Activated T-helper 9 cell treated with anti-CD3 and anti-CD28 coated beads, Interleukin-2, amount 50 U/mL, for 16 hours (primary cell): Measurements from ENCODE around the gene CDH1.
"Not testable (repeated sequence)": the region's sequence is repeated elsewhere in the genome, so short reads cannot be mapped to it uniquely, and the experiment has no call there.

Experiments
- DNase-seq: peaks from one replicate; pipeline ENCODE4 v3.0.0-alpha.2; 2020; ENCODE audit warnings: low read depth

The CDH1 gene

GRCh38 chr16:68762996-68763756 is 26.1 kb downstream of the CDH1 start:
- DNase-seq, result no peak

GRCh38 chr16:68764862-68765261 is 27.8 kb downstream of the CDH1 start:
- DNase-seq, result no peak

DNA sequence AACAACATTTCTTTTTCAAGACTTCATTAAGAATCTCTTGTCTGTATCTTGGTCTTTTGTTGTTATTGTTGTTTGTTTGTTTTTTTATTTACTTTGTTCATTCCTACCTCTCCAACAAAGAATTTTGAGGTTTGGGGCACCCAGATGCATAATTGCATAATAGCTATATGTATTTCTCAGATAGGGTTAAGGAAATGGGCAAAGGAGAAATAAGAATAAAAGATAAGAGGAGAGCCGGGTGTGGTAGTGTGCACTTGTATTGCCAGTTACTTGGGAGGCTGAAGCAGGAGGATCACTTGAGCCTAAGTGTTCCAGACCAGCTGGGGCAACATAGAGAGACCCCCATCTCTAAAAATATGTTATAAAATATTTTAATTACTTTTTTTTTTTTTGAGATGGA is 30.5 kb downstream of the CDH1 start:
- no peak for DNase-seq

DNA sequence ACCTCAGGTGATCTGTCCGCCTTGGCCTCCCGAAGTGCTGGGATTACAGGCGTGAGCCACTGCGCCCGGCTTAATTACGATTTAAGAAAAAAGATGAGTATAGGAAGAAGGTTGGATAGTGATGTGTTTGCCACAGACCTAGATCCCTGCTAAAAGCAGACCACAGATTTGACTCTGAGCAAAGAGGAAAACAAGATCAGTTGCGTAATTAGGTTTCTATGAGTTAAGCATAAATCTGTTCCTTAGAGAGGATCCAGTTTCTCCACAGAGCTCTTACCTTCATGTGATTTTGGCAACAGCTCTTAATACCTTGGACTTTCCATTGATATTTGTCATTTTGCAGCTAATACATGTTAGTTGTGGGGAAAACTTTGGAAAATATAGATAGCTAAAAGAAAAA is 31.1 kb downstream of the CDH1 start:
- DNase-seq, result no peak

DNA sequence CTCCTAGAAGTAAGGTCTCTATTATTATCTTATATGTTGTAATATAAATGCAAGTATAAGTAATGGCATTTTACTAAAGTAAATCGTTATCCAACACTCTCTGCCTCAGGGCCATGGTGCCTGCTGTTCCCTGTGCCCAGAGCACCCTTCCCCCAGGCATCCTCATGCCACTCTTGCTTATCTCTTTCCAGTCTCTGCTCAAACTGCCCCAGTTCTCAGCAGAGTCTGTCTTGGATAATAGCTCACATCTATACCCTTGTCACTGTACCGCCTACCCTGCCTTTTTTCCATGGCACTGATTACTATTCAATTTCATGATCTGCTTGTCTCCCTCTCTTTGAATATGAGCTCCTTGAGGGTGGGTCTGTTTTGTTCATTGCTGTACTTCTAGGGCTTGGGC is 31.7 kb downstream of the CDH1 start:
- DNase-seq, result no peak

DNA sequence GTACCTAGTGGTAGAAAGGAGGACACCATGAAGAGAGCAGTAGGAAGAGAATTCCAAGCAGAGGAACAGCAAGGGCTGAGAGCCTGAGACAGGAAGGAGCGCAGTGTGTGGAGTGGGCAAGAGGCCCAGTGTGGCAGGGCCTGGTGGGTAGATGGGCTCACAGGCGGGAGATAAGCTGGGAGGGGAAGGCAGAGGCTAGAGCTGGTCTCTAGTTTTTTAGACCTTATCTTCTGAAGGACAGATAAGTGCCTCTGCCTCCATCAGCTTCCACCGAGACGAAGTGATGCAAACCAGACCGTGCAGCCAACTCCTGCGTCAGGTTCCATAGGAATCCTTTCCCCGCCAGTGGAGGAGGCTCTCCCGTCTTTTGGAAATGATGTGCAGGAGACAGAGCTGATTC is 33.6 kb downstream of the CDH1 start:
- DNase-seq, result no peak

GRCh38 chr16:68772030-68772681 is 35.1 kb downstream of the CDH1 start:
- no peak for DNase-seq

DNA sequence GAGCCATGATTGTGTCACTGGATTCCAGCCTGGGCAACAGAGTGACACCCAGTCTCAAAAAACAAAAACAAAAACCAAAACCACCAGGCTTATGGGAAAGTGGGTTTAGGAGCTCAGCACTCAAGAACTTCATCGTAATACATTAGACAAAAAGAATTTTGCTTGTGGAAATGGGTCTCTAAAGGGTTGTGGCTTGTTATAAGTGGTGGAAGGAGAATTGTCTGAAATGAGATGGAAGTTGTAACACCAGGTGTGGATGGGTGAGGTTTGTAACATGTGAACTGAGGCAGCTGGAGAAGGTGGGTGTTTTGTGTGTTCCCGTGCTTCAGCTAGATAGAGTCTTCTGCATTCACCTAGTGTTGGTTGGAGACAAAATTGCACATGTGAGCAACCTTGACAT is 35.8 kb downstream of the CDH1 start:
- DNase-seq, result no peak

DNA sequence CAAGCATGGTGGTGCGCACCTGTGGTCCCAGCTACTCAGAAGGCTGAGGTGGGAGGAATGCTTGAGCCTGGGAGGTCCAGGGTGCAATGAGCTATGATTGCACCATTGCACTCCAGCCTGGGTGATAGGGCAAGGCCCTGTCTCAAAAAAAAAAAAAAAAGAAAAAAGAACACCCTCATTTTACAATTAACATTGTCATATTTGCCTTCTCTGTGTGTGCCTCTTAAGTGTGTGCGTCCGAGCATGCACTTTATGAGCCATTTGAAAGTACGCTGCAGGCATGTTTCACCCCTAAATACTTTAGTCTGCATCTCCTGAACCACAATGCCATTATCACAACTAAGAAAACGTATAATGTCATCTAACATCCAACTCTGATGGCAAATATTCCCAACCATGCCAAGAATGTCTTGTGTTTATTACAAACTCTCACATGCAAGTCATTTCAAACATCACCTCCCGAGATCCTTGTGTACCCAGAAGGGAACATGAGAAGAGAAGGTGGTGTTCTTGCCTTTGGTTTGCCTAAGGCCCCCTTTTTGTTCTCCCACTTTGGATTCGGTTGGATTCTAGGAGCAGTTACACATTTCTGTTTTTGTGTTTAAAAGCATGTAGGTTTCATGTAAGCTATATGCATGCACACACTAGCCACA is 38.0 kb downstream of the CDH1 start:
- no peak for DNase-seq

GRCh38 chr16:68776821-68777485 is 39.9 kb downstream of the CDH1 start:
- no peak for DNase-seq

DNA sequence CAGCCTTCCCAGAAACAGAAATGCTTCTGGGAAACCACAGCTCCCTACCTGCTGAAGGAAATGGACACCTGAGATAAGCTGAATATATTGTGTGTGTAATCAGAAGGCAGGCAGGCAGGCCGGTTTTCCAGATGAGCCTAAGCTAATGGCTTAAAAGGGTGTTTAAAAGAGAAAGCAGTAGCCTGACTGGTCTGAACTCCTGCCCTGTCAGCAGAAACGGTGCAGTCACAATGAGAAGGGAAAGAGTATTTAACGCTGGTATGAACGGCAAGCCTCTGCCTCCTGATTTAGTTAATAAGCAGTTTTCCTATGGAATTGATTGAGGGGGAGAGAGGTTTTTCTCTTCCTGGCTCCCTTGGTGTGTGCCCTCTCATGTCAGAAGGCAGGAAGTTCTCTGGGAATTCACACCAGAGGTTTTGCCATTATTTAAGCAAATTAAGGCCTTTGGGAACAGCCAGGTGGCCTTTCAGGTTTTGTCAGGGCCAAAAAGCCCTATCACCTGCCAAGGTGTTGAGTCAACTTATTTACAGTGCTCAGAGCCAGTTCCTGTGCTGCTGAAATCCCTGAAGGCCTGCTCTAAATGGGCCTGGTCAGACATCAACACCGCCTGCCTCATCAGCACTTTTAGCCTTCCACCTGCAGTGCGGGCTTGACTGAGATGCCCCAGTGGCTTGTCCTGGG is 41.6 kb downstream of the CDH1 start:
- no peak for DNase-seq

DNA sequence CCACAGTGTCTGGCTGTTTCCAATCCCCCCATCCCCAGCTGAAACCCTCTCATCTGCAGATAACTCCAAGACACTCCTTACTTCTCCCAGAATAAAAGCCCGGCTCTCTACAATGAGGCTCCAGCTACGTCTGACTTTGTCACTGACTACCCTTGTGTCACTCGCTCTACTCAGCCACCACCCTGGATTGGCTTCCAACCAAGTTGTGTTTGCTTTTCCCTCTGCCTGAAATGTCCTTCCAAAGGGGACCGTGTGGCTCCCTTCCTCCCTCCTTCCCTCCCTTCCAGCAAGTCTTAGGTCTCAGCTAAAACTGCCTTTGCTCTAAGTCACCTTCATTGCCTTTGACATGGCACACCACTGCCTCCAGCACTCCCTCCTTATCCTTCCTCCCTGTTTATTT is 42.8 kb downstream of the CDH1 start:
- DNase-seq, result no peak

- no peak for DNase-seq
Observed at GRCh38 chr16:68781784-68782183, 44.7 kb downstream of the CDH1 start.

DNA sequence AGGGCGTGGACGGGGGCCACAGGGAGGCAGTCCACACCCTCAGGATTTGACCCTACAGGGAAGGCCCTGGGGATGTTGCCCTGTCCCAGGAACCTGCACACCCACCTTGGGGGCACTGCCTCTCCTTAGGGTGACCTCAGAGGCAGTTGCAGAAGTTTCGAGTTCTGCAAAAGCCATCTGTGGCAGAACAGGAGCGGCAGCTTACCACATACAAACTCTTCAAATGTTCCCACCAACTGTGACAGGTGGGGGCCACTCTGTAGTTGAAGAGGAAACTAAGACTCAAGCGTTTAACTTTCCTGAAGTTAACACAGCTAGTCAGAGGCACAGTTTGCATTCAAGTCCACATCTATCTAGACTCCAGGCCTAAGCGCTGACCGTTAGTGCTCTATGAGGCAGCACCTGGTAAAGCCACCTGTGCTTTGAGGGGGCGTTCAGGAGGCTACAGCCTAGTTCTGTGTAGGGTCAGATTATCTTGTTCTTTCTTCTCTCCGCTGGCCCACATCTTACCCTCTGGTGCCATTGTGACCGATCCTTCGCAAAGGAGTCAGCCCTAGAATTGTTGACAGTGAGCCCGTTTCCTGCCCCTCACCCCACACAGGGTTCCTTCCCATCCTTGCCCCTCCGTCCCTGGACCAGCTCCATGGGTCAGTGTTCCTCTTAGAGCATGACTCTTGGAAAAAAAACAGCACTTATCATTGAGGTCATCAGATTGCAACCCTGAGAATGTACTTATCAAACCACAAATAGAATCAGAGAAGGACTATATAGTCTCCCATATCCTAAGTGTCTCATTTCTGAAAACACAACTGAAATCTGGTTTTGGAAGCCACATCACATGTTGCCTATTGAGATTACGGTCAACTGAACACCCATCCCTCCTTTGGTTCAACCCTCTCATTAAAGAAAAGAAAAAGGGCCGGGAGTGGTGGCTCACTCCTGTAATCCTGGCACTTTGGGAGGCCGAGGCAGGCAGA is 45.4 kb downstream of the CDH1 start:
- DNase-seq, result no peak

- DNase-seq, result no peak
Observed at GRCh38 chr16:68784226-68784625, 47.1 kb downstream of the CDH1 start.

DNA sequence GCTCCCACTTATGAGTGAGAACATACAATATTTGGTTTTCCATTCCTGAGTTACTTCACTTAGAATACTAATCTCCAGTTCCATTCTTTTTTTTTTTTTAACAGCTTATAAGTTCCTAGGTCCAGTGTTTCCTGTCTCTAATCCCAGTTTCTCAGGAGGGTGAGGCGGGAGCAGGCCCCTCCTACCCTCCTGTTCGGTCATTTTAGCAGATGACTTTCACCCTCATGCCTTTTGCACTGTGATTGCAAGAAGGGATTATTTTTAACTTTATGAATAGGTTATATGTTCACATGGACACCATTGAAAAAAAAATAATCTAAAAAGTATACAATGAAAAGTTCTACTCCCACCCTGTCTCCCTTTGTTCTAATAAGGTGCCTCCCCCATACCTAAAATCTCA is 47.6 kb downstream of the CDH1 start:
- DNase-seq, result no peak

- no peak for DNase-seq
Observed at GRCh38 chr16:68785715-68786114, 48.6 kb downstream of the CDH1 start.

DNA sequence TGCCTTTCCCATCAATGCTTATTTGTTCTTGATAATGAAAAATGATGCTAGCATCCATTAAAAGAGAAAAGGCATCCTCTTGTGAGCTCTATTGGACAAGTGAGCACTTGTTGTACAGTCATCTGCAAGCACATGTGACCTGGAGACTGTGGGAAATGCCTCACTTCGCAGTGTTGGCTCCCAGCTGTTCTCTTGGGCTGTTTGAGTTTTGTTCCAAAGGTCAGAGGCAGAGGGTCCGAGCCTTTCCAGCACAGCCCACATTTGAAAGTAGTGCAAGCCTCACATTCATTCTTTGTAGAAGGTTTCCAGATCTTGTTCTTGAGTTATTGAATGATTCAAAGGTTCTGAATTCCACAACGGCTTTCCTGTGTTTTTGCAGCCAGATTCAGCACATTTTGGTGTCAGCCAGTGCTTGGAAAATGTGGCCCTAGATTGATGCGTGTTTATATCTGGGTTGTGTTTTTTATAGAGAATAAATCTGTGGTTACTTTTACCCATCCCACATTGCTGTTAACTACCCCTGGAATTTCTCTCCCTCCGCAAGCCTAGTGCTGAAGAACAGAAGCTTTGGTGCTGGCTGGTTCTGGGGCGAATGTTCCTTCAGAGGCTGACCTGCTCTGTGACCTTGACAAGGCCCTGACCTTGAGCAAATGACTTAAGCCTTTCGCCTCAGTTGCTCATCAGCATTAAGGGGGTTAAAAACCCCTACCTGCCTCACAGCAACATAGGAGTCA is 49.8 kb downstream of the CDH1 start:
- DNase-seq, result no peak

DNA sequence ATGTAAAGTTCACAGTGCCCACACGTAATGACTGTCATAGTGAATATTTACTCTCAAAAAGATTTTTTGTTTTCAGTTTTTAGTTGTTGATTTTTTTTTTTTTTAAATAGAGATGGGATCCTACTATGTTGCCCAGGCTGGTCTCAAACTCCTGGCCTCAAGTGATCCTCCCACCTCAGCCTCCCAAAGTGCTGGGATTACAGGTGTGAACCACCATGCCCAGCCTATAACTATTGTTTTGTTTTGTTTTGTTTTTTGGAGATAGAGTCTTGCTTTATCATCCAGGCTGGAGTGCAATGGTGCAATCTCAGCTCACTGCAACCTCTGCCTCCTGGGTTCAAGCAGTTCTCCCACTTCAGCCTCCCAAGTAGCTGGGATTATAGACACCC is 50.3 kb downstream of the CDH1 start:
- DNase-seq, result not testable (repeated sequence)

DNA sequence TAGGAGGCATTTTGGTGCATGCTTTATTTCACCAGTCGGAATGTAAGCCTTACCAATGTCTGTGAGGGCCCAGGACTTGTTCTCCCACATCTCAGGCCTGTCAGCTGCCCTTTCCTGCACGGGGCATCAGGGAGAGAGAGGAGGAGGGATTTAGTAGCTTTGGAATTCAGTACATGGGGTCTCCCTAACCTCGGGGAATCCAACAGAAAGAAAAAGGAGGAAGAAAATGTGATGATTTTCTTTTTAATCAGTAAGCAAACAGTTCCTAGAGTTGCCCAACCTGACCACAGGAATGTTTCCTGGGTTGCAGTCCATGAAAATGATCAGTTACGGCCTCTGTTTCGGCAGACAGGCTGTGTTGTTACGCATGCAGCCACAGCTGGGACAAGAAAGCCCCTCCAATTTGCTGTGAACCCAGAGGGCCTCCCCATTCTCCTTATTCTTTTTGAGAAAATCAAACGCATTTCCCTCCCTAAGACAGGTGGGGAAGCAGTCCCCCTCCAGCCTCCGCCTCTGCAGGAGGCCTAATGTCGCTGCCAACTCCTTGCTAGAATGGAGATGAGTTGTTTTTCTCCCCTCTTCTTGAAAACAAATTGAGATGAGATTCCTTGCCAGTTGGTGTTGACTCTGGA is 53.2 kb downstream of the CDH1 start:
- DNase-seq, result no peak
